HFFc6 (cell line): Measurements from ENCODE around the gene ADGRD2. TPM values are rescaled to one million over a fixed set of nuclear protein-coding genes. Genes with fewer than 3 reads are reported as not detected.
A peak's percentile ranks its signal among the peaks of the same experiment; 100 is the strongest.

Experiments used
- DNase-seq: peaks from one replicate; pipeline ENCODE4 v3.0.0-alpha.2; 2018
- H3K27ac Mint-ChIP-seq: 2 replicates; pipeline ENCODE4 v1.8.0; 2020; ENCODE audit warnings: mild to moderate bottlenecking, mixed read lengths
- H3K27me3 Mint-ChIP-seq: 2 replicates; pipeline ENCODE4 v1.8.0; 2021; ENCODE audit warnings: mild to moderate bottlenecking, moderate library complexity, mixed read lengths; ENCODE audit not compliant: insufficient read depth
- H3K36me3 Mint-ChIP-seq: 2 replicates; pipeline ENCODE4 v1.8.0; 2021; ENCODE audit warnings: low read depth, mixed read lengths
- H3K4me1 Mint-ChIP-seq: 2 replicates; pipeline ENCODE4 v1.8.0; 2020; ENCODE audit warnings: low read depth, mixed read lengths
- H3K4me3 Mint-ChIP-seq: 2 replicates; pipeline ENCODE4 v1.8.0; 2020; ENCODE audit warnings: mild to moderate bottlenecking, moderate library complexity, mixed read lengths
- H3K9me3 Mint-ChIP-seq: 2 replicates; pipeline ENCODE4 v1.8.0; 2020; ENCODE audit warnings: mild to moderate bottlenecking, mixed read lengths
- CTCF ChIP-seq: fragments of 200-600 bp; sonication (generic); IDR thresholded peaks from 2 replicates; pipeline ENCODE4 v1.5.0; 2021; ENCODE audit warnings: antibody characterized with exemption, mild to moderate bottlenecking
- total RNA-seq, 6 experiments: library from RNA; stranded (reverse); fragmentation: NEBNext Ultra II Directional; extraction: Animal tissue kit (Norgen Biotek cat#: 25700); gene quantifications; 2 replicates in 1 of 6; 3 replicates in 5 of 6; pipeline ENCODE4 v1.2.3, GENCODE V29; 2021

ADGRD2 gene
- total RNA-seq, 6 experiments from 2014 or later: not detected

GRCh38 chr9:124480621-124480981 is 30.4 kb downstream of the ADGRD2 start:
- peaks cover 26% of the 10 kb centered on the region for H3K27me3 Mint-ChIP-seq
- no peak for DNase-seq

GRCh38 chr9:124481115-124481514 is 30.9 kb downstream of the ADGRD2 start:
- Mint-ChIP-seq H3K4me3 (no peak overlapping the region), H3K4me1 (no peaks in the 10 kb centered on the region), H3K27ac (no peak overlapping the region), H3K36me3 (no peaks in the 10 kb centered on the region), H3K27me3 (peaks cover 30% of the 10 kb centered on the region), H3K9me3 (no peaks in the 10 kb centered on the region)
- no peak for DNase-seq
- no peak for TF ChIP-seq CTCF

More at GRCh38 chr9:124480621-124480981, 30.4 kb downstream of the ADGRD2 start:
- H3K4me3 Mint-ChIP-seq: no peak overlapping the region
- H3K27ac Mint-ChIP-seq: no peak overlapping the region
- no peaks in the 10 kb centered on the region for H3K36me3 Mint-ChIP-seq
- H3K9me3 Mint-ChIP-seq: no peaks in the 10 kb centered on the region
- no peaks in the 10 kb centered on the region for H3K4me1 Mint-ChIP-seq
- TF ChIP-seq CTCF: peak; percentile 65

GRCh38 chr9:124482431-124483031 is 32.3 kb downstream of the ADGRD2 start:
- H3K4me3 Mint-ChIP-seq: no peak overlapping the region
- no peak for DNase-seq
- H3K4me1 Mint-ChIP-seq: no peaks in the 10 kb centered on the region
- H3K9me3 Mint-ChIP-seq: no peaks in the 10 kb centered on the region
- H3K27ac Mint-ChIP-seq: no peak overlapping the region
- H3K27me3 Mint-ChIP-seq: peaks cover 41% of the 10 kb centered on the region
- no peak for TF ChIP-seq CTCF
- no peaks in the 10 kb centered on the region for H3K36me3 Mint-ChIP-seq

DNA sequence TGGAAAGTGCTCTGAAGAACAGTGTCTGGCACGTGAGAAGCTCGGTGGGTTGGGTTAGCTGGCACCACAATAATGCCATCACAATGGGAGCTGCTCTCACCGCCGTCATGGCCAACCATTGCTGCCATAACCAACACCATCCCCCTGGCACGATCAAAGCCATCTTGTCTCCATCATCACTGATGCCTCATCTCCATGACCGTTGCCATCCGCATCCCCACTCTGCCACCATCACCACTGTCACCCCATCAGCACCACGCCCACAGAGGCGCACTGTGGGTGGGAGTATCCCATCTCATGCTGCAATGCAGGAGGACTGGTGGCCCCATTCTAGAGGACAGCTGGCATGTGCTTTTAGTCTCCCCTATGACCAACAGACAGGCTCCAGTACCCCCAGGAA is 33.2 kb downstream of the ADGRD2 start:
- TF ChIP-seq CTCF: no peak
- Mint-ChIP-seq H3K27me3 (peaks cover 46% of the 10 kb centered on the region), H3K36me3 (no peaks in the 10 kb centered on the region), H3K27ac (no peak overlapping the region), H3K4me3 (no peak overlapping the region), H3K9me3 (no peaks in the 10 kb centered on the region), H3K4me1 (no peaks in the 10 kb centered on the region)
- DNase-seq: no peak

- Mint-ChIP-seq H3K27ac (no peak overlapping the region), H3K4me1 (no peaks in the 10 kb centered on the region), H3K27me3 (peaks cover 44% of the 10 kb centered on the region), H3K4me3 (no peak overlapping the region), H3K9me3 (no peaks in the 10 kb centered on the region), H3K36me3 (no peaks in the 10 kb centered on the region)
- no peak for DNase-seq
- no peak for TF ChIP-seq CTCF
Measured at GRCh38 chr9:124485201-124485600, 35.0 kb downstream of the ADGRD2 start.

- H3K36me3 Mint-ChIP-seq: no peaks in the 10 kb centered on the region
- no peaks in the 10 kb centered on the region for H3K4me1 Mint-ChIP-seq
- no peak overlapping the region for H3K27ac Mint-ChIP-seq
- TF ChIP-seq CTCF: no peak
- no peak for DNase-seq
- peaks cover 44% of the 10 kb centered on the region for H3K27me3 Mint-ChIP-seq
- H3K4me3 Mint-ChIP-seq: no peak overlapping the region
- H3K9me3 Mint-ChIP-seq: no peaks in the 10 kb centered on the region
Measured at GRCh38 chr9:124485936-124486335, 35.7 kb downstream of the ADGRD2 start.
